Mesendoderm (in vitro differentiated cells): ENCODE data around the gene PTPRJ.

Source experiments
- DNase-seq: peaks from one replicate; pipeline ENCODE4 v3.0.0; 2013
- H2AK5ac ChIP-seq: 2 replicates; pipeline ENCODE4 v1.6.1; 2013; ENCODE audit warnings: low read length, inconsistent platforms
- H2BK120ac ChIP-seq: 2 replicates; pipeline ENCODE4 v1.6.1; 2013; ENCODE audit warnings: low read depth, mild to moderate bottlenecking, low read length, moderate library complexity, mixed read lengths
- H2BK15ac ChIP-seq: replicated peaks from 2 replicates; pipeline ENCODE4 v1.6.1; 2013; ENCODE audit warnings: low read depth, mild to moderate bottlenecking, moderate library complexity
- H2BK5ac ChIP-seq: 2 replicates; pipeline ENCODE4 v1.6.1; 2013; ENCODE audit warnings: low read length, inconsistent platforms
- H3K18ac ChIP-seq: 2 replicates; pipeline ENCODE4 v1.6.1; 2013; ENCODE audit warnings: mild to moderate bottlenecking, low read length, mixed read lengths
- H3K23ac ChIP-seq: one replicate; pipeline ENCODE4 v1.6.1; 2013; ENCODE audit warnings: low read length
- H3K27ac ChIP-seq: 2 replicates; pipeline ENCODE4 v1.5.1; 2013; ENCODE audit warnings: low read depth, mild to moderate bottlenecking, inconsistent platforms, low read length, moderate library complexity
- H3K27me3 ChIP-seq: 2 replicates; pipeline ENCODE4 v1.6.1; 2013; ENCODE audit warnings: low read length, control low read depth, mild to moderate bottlenecking, inconsistent platforms; ENCODE audit not compliant: insufficient read depth, poor library complexity
- H3K36me3 ChIP-seq: 2 replicates; pipeline ENCODE4 v1.6.1; 2013; ENCODE audit warnings: low read length, inconsistent platforms; ENCODE audit not compliant: control insufficient read depth, insufficient read depth
- H3K4ac ChIP-seq: one replicate; pipeline ENCODE4 v1.6.1; 2013; ENCODE audit warnings: low read depth, mild to moderate bottlenecking, low read length, moderate library complexity
- H3K4me1 ChIP-seq: 2 replicates; pipeline ENCODE4 v1.6.1; 2013; ENCODE audit warnings: low read depth, low read length, inconsistent platforms; ENCODE audit not compliant: control insufficient read depth
- H3K4me2 ChIP-seq: 2 replicates; pipeline ENCODE4 v1.6.1; 2013; ENCODE audit warnings: low read length
- H3K4me3 ChIP-seq: 2 replicates; pipeline ENCODE4 v1.5.1; 2013; ENCODE audit warnings: mild to moderate bottlenecking, low read length
- H3K56ac ChIP-seq: one replicate; pipeline ENCODE4 v1.6.1; 2013; ENCODE audit warnings: low read length
- H3K79me1 ChIP-seq: 2 replicates; pipeline ENCODE4 v1.6.1; 2013; ENCODE audit warnings: low read length, inconsistent platforms
- H3K79me2 ChIP-seq: 2 replicates; pipeline ENCODE4 v1.6.1; 2013; ENCODE audit warnings: mild to moderate bottlenecking, low read length; ENCODE audit not compliant: control insufficient read depth, insufficient read depth
- H3K9ac ChIP-seq: 2 replicates; pipeline ENCODE4 v1.6.1; 2013; ENCODE audit warnings: low read length, inconsistent platforms
- H4K5ac ChIP-seq: one replicate; pipeline ENCODE4 v1.6.1; 2013; ENCODE audit warnings: low read length
- H4K8ac ChIP-seq: one replicate; pipeline ENCODE4 v1.6.1; 2013; ENCODE audit warnings: low read depth, mild to moderate bottlenecking, control low read depth, low read length, moderate library complexity
- WGBS: extraction: QIAGEN DNeasy Blood & Tissue Kit; methylation state at CpG from one replicate; pipeline ENCODE4 v1.1.7; 2013; ENCODE audit warnings: low lambda C conversion rate, missing lambda C conversion rate; ENCODE audit not compliant: insufficient coverage; ENCODE audit errors: extremely low coverage; 5-methylcytosine and 5-hydroxymethylcytosine counted together

PTPRJ gene

DNA sequence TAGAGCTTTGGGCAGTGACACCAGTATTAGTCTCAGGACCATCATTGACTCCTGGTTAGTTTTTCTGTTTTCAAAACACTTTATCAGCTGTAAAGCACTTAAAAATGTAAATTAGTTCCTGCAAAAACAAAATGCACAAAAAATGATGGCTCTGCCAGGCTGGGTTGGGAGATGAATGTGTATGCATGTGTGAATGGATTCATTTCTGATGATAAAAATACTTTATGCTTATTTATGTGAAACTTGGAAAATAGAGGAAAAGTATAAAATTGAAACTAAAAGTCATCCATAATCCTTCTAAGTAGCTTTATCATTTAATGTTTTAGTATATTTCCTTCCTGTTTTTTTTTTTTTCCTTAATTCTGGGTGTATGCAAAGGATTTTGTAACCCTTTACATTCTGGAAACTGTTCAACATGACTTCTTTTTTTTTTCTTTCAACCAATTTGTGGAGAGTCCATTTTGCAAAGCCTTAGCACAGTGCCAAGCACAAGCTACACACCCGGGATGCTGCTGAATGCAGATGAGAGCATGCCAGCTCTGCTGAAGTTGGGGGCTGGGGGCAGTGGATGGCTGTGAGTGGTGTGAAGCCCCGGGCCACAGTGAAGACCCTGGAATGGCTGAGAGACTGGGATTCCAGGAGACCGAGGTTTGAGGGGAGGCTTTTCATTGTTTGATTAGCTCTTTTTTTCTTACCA, 37.6 kb downstream of the PTPRJ start:
- Histone ChIP-seq H3K4me3 (no peak overlapping the region), H3K27me3 (no peaks in the 10 kb centered on the region), H3K79me1 (peaks cover 23% of the 10 kb centered on the region), H3K79me2 (peaks cover 9% of the 10 kb centered on the region), H2AK5ac (no peak overlapping the region), H3K18ac (no peak overlapping the region), H4K8ac (no peak overlapping the region), H3K4me1 (peaks cover 14% of the 10 kb centered on the region), H2BK120ac (no peak overlapping the region), H3K27ac (peak overlapping the region; percentile 2), H3K23ac (no peak overlapping the region), H4K5ac (no peak overlapping the region), H2BK5ac (no peak overlapping the region), H3K36me3 (no peaks in the 10 kb centered on the region), H2BK15ac (no peak overlapping the region), H3K56ac (peak overlapping the region; percentile 69), H3K4ac (no peak overlapping the region), H3K4me2 (no peak overlapping the region), H3K9ac (no peak overlapping the region)
- WGBS = no CpG with 5 or more reads among the region's 3 CpGs
- DNase-seq = no peak

DNA sequence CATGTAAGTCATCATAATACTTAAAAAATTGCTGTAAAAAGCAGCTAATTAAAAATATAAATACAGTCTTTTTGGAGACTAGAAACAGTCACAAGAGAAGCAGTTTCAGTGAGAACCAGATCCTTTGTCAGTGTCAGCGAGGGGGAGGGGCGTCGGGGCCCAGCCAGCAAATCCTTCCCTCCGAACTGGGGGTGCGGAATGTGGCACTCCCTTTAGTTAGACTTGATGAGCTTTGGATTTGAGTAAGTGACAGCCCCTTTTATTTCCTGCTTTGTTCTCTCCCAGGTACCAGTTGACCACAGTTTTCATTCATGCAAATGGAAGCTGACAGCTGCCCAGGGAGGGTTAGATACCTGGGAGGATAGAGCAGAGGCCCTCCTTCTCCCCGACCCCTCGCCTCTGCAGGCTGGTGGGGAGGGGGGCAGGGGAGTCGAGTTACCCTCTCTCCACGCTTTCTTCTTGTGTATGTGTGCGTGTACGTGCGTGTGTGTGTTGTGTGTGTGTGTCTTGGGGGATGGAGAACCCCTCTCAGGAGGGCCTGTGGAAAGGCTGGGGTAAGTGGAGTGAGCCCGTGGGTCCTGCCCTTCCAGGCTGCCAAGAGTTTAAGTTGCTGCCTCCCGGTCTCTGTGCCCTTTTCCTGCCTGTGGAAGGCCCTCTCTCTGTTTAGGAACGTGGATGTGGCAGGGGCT, 38.3 kb downstream of the PTPRJ start:
- Histone ChIP-seq H4K5ac (no peak overlapping the region), H2BK5ac (peak overlapping the region; percentile 23), H3K4ac (no peak overlapping the region), H3K79me1 (peaks cover 23% of the 10 kb centered on the region), H3K4me2 (peak overlapping the region; percentile 2), H3K56ac (peak overlapping the region; percentile 75), H3K27me3 (no peaks in the 10 kb centered on the region), H2AK5ac (no peak overlapping the region), H3K36me3 (no peaks in the 10 kb centered on the region), H3K4me3 (no peak overlapping the region), H2BK120ac (no peak overlapping the region), H2BK15ac (no peak overlapping the region), H3K9ac (peak overlapping the region; percentile 42), H3K27ac (peak overlapping the region; percentile 25), H3K23ac (no peak overlapping the region), H4K8ac (no peak overlapping the region), H3K79me2 (peaks cover 7% of the 10 kb centered on the region), H3K4me1 (peaks cover 14% of the 10 kb centered on the region), H3K18ac (peak overlapping the region; percentile 0)
- no CpG with 5 or more reads among the region's 15 CpGs for WGBS
- DNase-seq = peak; percentile 71

GRCh38 chr11:48019217-48019584, 38.8 kb downstream of the PTPRJ start:
- Histone ChIP-seq H3K4ac (no peak overlapping the region), H3K23ac (no peak overlapping the region), H3K4me1 (peaks cover 14% of the 10 kb centered on the region), H3K79me1 (peaks cover 20% of the 10 kb centered on the region), H3K4me3 (no peak overlapping the region), H3K4me2 (no peak overlapping the region), H3K36me3 (no peaks in the 10 kb centered on the region), H2BK5ac (peak overlapping the region; percentile 23), H3K27me3 (no peaks in the 10 kb centered on the region), H3K79me2 (peaks cover 7% of the 10 kb centered on the region), H2AK5ac (no peak overlapping the region), H4K8ac (no peak overlapping the region), H2BK15ac (no peak overlapping the region), H3K56ac (peak overlapping the region; percentile 75), H2BK120ac (no peak overlapping the region), H3K18ac (peak overlapping the region; percentile 0), H3K9ac (peak overlapping the region; percentile 42), H4K5ac (no peak overlapping the region), H3K27ac (peak overlapping the region; percentile 25)
- WGBS = no CpG with 5 or more reads among the region's 6 CpGs
- DNase-seq = peak; percentile 54

GRCh38 chr11:48019595-48019994, 39.2 kb downstream of the PTPRJ start:
- Histone ChIP-seq H3K27ac (no peak overlapping the region), H3K4me2 (no peak overlapping the region), H3K56ac (no peak overlapping the region), H2BK15ac (no peak overlapping the region), H2BK120ac (no peak overlapping the region), H3K9ac (no peak overlapping the region), H3K79me2 (peaks cover 7% of the 10 kb centered on the region), H2BK5ac (no peak overlapping the region), H3K36me3 (no peaks in the 10 kb centered on the region), H4K8ac (no peak overlapping the region), H3K18ac (peak overlapping the region; percentile 64), H4K5ac (no peak overlapping the region), H3K27me3 (no peaks in the 10 kb centered on the region), H3K4me3 (no peak overlapping the region), H3K23ac (no peak overlapping the region), H3K4me1 (peaks cover 14% of the 10 kb centered on the region), H3K79me1 (peaks cover 20% of the 10 kb centered on the region), H2AK5ac (no peak overlapping the region), H3K4ac (no peak overlapping the region)
- no peak for DNase-seq
- 100% methylated on average over 2 of the region's 8 CpGs for WGBS

DNA sequence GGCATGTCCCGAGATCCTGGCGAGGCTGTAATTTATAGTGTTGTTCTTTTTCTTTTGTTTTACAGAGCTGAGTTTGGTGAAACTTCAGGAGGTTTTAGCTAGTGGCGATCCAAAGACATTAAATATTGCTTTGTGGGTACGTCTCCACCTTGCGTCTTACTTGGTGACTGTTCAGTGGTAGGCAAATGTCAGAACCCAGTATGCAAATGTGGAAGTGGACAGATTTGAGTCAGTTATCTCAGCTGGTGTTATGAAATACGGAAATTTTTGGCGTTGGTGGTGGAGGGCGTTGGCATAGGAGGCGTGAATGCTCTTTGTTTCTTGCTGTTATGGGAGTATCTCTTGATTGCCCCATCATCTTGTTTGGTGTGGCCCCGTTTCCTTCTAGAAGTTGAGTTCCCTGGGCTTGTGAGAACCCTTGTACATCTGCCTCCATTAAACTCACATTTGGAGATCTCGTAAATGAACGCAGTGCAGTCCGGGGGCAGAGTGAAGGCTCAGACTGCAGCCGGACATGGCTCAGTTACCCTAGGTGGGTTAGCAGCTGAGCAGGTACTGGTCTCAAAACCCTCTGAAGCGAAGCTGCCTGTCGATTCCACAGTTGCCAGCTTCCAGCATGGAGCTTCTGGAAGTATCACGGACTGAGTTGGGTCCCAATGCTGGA, 39.9 kb downstream of the PTPRJ start:
- no peak for DNase-seq
- H3K4me1 ChIP-seq = peaks cover 14% of the 10 kb centered on the region
- WGBS = no CpG with 5 or more reads among the region's 17 CpGs

More for the DNA sequence above, 39.9 kb downstream of the PTPRJ start:
- no peaks in the 10 kb centered on the region for H3K36me3 ChIP-seq
- no peak overlapping the region for H2BK5ac ChIP-seq
- no peak overlapping the region for H2AK5ac ChIP-seq
- no peak overlapping the region for H3K4ac ChIP-seq
- no peak overlapping the region for H3K4me3 ChIP-seq
- H3K18ac ChIP-seq = no peak overlapping the region
- H3K9ac ChIP-seq = no peak overlapping the region
- no peak overlapping the region for H3K23ac ChIP-seq
- H3K79me1 ChIP-seq = peaks cover 20% of the 10 kb centered on the region
- H2BK120ac ChIP-seq = no peak overlapping the region
- no peak overlapping the region for H2BK15ac ChIP-seq
- no peak overlapping the region for H3K27ac ChIP-seq
- H4K8ac ChIP-seq = no peak overlapping the region
- H3K56ac ChIP-seq = no peak overlapping the region
- no peak overlapping the region for H4K5ac ChIP-seq
- peaks cover 6% of the 10 kb centered on the region for H3K79me2 ChIP-seq
- H3K27me3 ChIP-seq = no peaks in the 10 kb centered on the region
- H3K4me2 ChIP-seq = no peak overlapping the region
